ENCODE measurements around the gene FTSJ1. TPM values are rescaled to one million over a fixed set of nuclear protein-coding genes. Genes with fewer than 3 reads are reported as not detected.

Gene FTSJ1, protein sequence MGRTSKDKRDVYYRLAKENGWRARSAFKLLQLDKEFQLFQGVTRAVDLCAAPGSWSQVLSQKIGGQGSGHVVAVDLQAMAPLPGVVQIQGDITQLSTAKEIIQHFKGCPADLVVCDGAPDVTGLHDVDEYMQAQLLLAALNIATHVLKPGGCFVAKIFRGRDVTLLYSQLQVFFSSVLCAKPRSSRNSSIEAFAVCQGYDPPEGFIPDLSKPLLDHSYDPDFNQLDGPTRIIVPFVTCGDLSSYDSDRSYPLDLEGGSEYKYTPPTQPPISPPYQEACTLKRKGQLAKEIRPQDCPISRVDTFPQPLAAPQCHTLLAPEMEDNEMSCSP
- 50.2 to 54.5 TPM (median 53.9 TPM) in 3 replicates for total RNA-seq (2021)
- percentile 64 among the genes with signal in this experiment for Bru-seq, nascent RNA
- long read RNA-seq, experiment 1, transcript FTSJ1-202 (13 exons, 1,892 nt), result major isoform, 45 of 115 reads
- long read RNA-seq, experiment 1, partial matches to known transcripts, result 20 of 115 reads
- long read RNA-seq, experiment 1, other reads (novel, unspliced or antisense), result 50 of 115 reads
- long read RNA-seq, experiment 2, transcript FTSJ1-202 (13 exons, 1,892 nt), result major isoform, 7 of 61 reads
- long read RNA-seq, experiment 2, partial matches to known transcripts, result 22 of 61 reads
- long read RNA-seq, experiment 2, other reads (novel, unspliced or antisense), result 31 of 61 reads
- long read RNA-seq, experiment 3, transcript FTSJ1-202 (13 exons, 1,892 nt), result major isoform, 49 of 112 reads
- long read RNA-seq, experiment 3, partial matches to known transcripts, result 17 of 112 reads
- long read RNA-seq, experiment 3, other reads (novel, unspliced or antisense), result 46 of 112 reads

DNA sequence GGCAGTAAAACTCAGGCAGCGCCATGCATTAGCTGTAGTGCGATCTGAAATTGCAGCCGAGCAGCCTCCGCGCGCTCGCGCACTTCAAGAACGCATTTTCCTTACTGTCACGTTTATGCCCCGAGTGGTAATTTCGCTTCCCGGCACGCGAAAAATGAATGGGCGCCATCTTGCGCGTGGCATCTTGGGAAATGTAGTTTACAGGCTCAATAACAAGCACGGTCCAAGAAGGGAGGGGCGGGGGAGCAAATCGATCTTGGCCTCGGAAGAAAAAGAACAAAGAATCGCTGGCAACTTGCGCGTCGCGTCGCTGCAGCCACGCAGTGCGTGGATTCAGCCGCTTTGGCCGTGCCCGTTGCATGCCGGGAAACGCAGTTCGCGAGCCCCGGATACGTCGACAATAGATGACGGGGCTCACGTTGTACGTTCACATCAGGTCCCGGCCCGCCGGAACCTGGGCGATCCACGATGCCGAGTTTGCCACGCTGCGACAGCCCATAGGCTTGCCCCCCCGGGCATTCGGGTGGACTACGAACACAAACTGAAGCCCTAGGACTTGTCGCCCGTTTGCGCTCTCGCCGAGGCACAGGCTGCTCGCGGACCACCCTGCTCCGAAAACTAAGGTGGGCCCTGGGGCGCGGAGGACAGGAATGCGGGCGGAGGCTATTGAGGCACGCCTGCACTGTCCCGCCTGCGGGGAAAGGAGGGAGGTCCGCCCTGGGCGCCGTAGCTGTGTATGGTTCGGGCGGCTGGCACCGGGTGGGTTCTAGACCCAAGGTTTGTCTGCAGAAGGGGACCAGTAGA, at the start of gene FTSJ1:
FTSJ1 (plus strand) TSS at position 426 of the 804 bp plus-strand sequence. CDS start 1,849 bp downstream, outside the sequence.
- Mint-ChIP-seq H3K4me3 (peak within 1 kb of the TSS; percentile 93), H3K9me3 (no peaks in the 10 kb centered on the region), H3K27ac (peak within 1 kb of the TSS; percentile 95), H3K4me1 (peaks cover 38% of the 10 kb centered on the region), H3K36me3 (peaks cover 9% of the 10 kb centered on the region), H3K27me3 (ENCODE audit: low read depth) (no peaks in the 10 kb centered on the region)
- ChIA-PET POLR2A (no interaction called here), CTCF (interaction anchor here (0.8 kb wide), 1 partner anchor 8 kb away, joined by 3 read pairs; no protein-coding TSS in a partner anchor)
- DNase-seq (ENCODE audit: low spot score), result peak; percentile 44
- ATAC-seq, result peak; percentile 69
- TF ChIP-seq SMAD3 (CRISPR knock-in tag; IDR thresholded peaks at IDR 0.05; ENCODE audit: borderline replicate concordance) (no peak), MYBL2 (CRISPR knock-in tag; IDR thresholded peaks at IDR 0.05) (no peak), TCF7 (CRISPR knock-in tag; IDR thresholded peaks at IDR 0.05; ENCODE audit: low read depth) (no peak), SOX15 (CRISPR knock-in tag; IDR thresholded peaks at IDR 0.05) (no peak), SP1 (CRISPR knock-in tag; conservative IDR thresholded peaks at IDR 0.05) (no peak; the same call in 1 of the 2 replicates), FOXP1 (CRISPR knock-in tag; IDR thresholded peaks at IDR 0.05; ENCODE audit: borderline replicate concordance) (peak; percentile 57; the same call in 1 of the 2 replicates), JUN (CRISPR knock-in tag; IDR thresholded peaks at IDR 0.05) (no peak), NFE2L1 (CRISPR knock-in tag; IDR thresholded peaks at IDR 0.05) (no peak), ELF4 (CRISPR knock-in tag; IDR thresholded peaks at IDR 0.05; ENCODE audit: low read depth) (no peak)
- TF ChIP-seq, protein P1, sequence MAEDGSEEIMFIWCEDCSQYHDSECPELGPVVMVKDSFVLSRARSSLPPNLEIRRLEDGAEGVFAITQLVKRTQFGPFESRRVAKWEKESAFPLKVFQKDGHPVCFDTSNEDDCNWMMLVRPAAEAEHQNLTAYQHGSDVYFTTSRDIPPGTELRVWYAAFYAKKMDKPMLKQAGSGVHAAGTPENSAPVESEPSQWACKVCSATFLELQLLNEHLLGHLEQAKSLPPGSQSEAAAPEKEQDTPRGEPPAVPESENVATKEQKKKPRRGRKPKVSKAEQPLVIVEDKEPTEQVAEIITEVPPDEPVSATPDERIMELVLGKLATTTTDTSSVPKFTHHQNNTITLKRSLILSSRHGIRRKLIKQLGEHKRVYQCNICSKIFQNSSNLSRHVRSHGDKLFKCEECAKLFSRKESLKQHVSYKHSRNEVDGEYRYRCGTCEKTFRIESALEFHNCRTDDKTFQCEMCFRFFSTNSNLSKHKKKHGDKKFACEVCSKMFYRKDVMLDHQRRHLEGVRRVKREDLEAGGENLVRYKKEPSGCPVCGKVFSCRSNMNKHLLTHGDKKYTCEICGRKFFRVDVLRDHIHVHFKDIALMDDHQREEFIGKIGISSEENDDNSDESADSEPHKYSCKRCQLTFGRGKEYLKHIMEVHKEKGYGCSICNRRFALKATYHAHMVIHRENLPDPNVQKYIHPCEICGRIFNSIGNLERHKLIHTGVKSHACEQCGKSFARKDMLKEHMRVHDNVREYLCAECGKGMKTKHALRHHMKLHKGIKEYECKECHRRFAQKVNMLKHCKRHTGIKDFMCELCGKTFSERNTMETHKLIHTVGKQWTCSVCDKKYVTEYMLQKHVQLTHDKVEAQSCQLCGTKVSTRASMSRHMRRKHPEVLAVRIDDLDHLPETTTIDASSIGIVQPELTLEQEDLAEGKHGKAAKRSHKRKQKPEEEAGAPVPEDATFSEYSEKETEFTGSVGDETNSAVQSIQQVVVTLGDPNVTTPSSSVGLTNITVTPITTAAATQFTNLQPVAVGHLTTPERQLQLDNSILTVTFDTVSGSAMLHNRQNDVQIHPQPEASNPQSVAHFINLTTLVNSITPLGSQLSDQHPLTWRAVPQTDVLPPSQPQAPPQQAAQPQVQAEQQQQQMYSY (CRISPR knock-in tag; IDR thresholded peaks at IDR 0.05), result no peak
- TF ChIP-seq, protein P2, sequence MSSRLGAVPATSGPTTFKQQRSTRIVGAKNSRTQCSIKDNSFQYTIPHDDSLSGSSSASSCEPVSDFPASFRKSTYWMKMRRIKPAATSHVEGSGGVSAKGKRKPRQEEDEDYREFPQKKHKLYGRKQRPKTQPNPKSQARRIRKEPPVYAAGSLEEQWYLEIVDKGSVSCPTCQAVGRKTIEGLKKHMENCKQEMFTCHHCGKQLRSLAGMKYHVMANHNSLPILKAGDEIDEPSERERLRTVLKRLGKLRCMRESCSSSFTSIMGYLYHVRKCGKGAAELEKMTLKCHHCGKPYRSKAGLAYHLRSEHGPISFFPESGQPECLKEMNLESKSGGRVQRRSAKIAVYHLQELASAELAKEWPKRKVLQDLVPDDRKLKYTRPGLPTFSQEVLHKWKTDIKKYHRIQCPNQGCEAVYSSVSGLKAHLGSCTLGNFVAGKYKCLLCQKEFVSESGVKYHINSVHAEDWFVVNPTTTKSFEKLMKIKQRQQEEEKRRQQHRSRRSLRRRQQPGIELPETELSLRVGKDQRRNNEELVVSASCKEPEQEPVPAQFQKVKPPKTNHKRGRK (CRISPR knock-in tag; IDR thresholded peaks at IDR 0.05; ENCODE audit: borderline replicate concordance), result no peak
- TF ChIP-seq, protein P3, sequence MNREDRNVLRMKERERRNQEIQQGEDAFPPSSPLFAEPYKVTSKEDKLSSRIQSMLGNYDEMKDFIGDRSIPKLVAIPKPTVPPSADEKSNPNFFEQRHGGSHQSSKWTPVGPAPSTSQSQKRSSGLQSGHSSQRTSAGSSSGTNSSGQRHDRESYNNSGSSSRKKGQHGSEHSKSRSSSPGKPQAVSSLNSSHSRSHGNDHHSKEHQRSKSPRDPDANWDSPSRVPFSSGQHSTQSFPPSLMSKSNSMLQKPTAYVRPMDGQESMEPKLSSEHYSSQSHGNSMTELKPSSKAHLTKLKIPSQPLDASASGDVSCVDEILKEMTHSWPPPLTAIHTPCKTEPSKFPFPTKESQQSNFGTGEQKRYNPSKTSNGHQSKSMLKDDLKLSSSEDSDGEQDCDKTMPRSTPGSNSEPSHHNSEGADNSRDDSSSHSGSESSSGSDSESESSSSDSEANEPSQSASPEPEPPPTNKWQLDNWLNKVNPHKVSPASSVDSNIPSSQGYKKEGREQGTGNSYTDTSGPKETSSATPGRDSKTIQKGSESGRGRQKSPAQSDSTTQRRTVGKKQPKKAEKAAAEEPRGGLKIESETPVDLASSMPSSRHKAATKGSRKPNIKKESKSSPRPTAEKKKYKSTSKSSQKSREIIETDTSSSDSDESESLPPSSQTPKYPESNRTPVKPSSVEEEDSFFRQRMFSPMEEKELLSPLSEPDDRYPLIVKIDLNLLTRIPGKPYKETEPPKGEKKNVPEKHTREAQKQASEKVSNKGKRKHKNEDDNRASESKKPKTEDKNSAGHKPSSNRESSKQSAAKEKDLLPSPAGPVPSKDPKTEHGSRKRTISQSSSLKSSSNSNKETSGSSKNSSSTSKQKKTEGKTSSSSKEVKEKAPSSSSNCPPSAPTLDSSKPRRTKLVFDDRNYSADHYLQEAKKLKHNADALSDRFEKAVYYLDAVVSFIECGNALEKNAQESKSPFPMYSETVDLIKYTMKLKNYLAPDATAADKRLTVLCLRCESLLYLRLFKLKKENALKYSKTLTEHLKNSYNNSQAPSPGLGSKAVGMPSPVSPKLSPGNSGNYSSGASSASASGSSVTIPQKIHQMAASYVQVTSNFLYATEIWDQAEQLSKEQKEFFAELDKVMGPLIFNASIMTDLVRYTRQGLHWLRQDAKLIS (CRISPR knock-in tag; IDR thresholded peaks at IDR 0.05; ENCODE audit: borderline replicate concordance), result no peak
- TF ChIP-seq, protein P4, sequence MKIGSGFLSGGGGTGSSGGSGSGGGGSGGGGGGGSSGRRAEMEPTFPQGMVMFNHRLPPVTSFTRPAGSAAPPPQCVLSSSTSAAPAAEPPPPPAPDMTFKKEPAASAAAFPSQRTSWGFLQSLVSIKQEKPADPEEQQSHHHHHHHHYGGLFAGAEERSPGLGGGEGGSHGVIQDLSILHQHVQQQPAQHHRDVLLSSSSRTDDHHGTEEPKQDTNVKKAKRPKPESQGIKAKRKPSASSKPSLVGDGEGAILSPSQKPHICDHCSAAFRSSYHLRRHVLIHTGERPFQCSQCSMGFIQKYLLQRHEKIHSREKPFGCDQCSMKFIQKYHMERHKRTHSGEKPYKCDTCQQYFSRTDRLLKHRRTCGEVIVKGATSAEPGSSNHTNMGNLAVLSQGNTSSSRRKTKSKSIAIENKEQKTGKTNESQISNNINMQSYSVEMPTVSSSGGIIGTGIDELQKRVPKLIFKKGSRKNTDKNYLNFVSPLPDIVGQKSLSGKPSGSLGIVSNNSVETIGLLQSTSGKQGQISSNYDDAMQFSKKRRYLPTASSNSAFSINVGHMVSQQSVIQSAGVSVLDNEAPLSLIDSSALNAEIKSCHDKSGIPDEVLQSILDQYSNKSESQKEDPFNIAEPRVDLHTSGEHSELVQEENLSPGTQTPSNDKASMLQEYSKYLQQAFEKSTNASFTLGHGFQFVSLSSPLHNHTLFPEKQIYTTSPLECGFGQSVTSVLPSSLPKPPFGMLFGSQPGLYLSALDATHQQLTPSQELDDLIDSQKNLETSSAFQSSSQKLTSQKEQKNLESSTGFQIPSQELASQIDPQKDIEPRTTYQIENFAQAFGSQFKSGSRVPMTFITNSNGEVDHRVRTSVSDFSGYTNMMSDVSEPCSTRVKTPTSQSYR (CRISPR knock-in tag; IDR thresholded peaks at IDR 0.05), result no peak
- TF ChIP-seq, protein P5, sequence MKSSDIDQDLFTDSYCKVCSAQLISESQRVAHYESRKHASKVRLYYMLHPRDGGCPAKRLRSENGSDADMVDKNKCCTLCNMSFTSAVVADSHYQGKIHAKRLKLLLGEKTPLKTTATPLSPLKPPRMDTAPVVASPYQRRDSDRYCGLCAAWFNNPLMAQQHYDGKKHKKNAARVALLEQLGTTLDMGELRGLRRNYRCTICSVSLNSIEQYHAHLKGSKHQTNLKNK (CRISPR knock-in tag; IDR thresholded peaks at IDR 0.05), result no peak
- TF ChIP-seq, protein P6, sequence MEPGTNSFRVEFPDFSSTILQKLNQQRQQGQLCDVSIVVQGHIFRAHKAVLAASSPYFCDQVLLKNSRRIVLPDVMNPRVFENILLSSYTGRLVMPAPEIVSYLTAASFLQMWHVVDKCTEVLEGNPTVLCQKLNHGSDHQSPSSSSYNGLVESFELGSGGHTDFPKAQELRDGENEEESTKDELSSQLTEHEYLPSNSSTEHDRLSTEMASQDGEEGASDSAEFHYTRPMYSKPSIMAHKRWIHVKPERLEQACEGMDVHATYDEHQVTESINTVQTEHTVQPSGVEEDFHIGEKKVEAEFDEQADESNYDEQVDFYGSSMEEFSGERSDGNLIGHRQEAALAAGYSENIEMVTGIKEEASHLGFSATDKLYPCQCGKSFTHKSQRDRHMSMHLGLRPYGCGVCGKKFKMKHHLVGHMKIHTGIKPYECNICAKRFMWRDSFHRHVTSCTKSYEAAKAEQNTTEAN (CRISPR knock-in tag; IDR thresholded peaks at IDR 0.05), result no peak
- TF ChIP-seq, protein P7, sequence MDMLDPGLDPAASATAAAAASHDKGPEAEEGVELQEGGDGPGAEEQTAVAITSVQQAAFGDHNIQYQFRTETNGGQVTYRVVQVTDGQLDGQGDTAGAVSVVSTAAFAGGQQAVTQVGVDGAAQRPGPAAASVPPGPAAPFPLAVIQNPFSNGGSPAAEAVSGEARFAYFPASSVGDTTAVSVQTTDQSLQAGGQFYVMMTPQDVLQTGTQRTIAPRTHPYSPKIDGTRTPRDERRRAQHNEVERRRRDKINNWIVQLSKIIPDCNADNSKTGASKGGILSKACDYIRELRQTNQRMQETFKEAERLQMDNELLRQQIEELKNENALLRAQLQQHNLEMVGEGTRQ (CRISPR knock-in tag; IDR thresholded peaks at IDR 0.05), result no peak

Measured in WTC11 (cell line).